Uterus (tissue), 4 donors: Measurements from ENCODE around the gene LAPTM5. TPM values are rescaled to one million over a fixed set of nuclear protein-coding genes. Genes with fewer than 3 reads are reported as not detected.

Experiments used
- DNase-seq, 2 donors: peaks; one replicate each; pipeline ENCODE4 v3.0.0-alpha.2; 2019 to 2020
- H3K27ac ChIP-seq, 2 donors: fragments of 200-600 bp; sonication (generic); 1 replicate in 1 of 2; 2 replicates in 1 of 2; pipeline ENCODE4 v1.5.1; 2016 to 2018
- H3K27me3 ChIP-seq, 2 donors: fragments of 200-600 bp; sonication (generic); one replicate each; pipeline ENCODE4 v1.5.1; 2018 to 2019; ENCODE audit warnings: control low read depth in 1 of 2
- H3K36me3 ChIP-seq, 2 donors: fragments of 200-600 bp; sonication (generic); one replicate each; pipeline ENCODE4 v1.5.1; 2019; ENCODE audit warnings: control low read depth in 1 of 2
- H3K4me1 ChIP-seq, 2 donors: fragments of 200-600 bp; sonication (generic); one replicate each; pipeline ENCODE4 v1.5.1; 2018 to 2019; ENCODE audit warnings: control low read depth in 1 of 2
- H3K4me3 ChIP-seq, 2 donors: fragments of 200-600 bp; sonication (generic); 1 replicate in 1 of 2; 2 replicates in 1 of 2; pipeline ENCODE4 v1.5.1; 2018 to 2019; ENCODE audit warnings: mild to moderate bottlenecking in 1 of 2
- H3K9me3 ChIP-seq, 2 donors: fragments of 200-600 bp; sonication (generic); one replicate each; pipeline ENCODE4 v1.5.1; 2019; ENCODE audit warnings: control low read depth in 1 of 2
- POLR2A ChIP-seq, 2 donors: fragments of 450-650 bp; IDR thresholded peaks; one replicate each; pipeline ENCODE4 v1.6.1; 2016; ENCODE audit warnings: antibody characterized with exemption in 2 of 2, mild to moderate bottlenecking in 1 of 2, moderate library complexity in 1 of 2
- intact Hi-C: fragments of 100-400 bp; cut with DNase I; formaldehyde crosslinking; loops from one replicate; pipeline ENCODE4 v1.15.1; 2023; ENCODE audit warnings: low total_unique reads
- total RNA-seq, 4 donors: library from RNA; depleted of rRNA in 3 of 4; stranded (reverse); fragments of >200 nt in 3 of 4; gene quantifications; one replicate each; pipeline versions ENCODE4 v1.1.0 to v1.2.4, GENCODE V29; 2014 to 2023
- TF ChIP-seq, protein P1 (sequence below), 4 experiments: fragments of 200-600 bp in 2 of 4; fragments of 450-650 bp in 2 of 4; sonication (generic) in 2 of 4; IDR thresholded peaks; one replicate each; pipeline ENCODE4 v1.5.1; 2016 to 2019; ENCODE audit warnings: antibody characterized with exemption in 4 of 4, mild to moderate bottlenecking in 2 of 4, moderate library complexity in 1 of 4
- donor health status: DM: yes; HTN: yes; CAD: no.

The LAPTM5 gene
- total RNA-seq, 4 donors from 2014 or later, result 6.1 to 76.8 (median 15.8) TPM

GRCh38 chr1:30758121-30758688 lies 631 bp upstream of the LAPTM5 start:
- DNase-seq, result no peak
- H3K27ac ChIP-seq, result no peak overlapping the region
- no peaks in the 10 kb centered on the region for H3K36me3 ChIP-seq
- intact Hi-C loops, result no loop called here
- H3K9me3 ChIP-seq, result no peaks in the 10 kb centered on the region
- no peaks in the 10 kb centered on the region for H3K27me3 ChIP-seq
- H3K4me1 ChIP-seq, result no peaks in the 10 kb centered on the region
- TF ChIP-seq, protein P1, sequence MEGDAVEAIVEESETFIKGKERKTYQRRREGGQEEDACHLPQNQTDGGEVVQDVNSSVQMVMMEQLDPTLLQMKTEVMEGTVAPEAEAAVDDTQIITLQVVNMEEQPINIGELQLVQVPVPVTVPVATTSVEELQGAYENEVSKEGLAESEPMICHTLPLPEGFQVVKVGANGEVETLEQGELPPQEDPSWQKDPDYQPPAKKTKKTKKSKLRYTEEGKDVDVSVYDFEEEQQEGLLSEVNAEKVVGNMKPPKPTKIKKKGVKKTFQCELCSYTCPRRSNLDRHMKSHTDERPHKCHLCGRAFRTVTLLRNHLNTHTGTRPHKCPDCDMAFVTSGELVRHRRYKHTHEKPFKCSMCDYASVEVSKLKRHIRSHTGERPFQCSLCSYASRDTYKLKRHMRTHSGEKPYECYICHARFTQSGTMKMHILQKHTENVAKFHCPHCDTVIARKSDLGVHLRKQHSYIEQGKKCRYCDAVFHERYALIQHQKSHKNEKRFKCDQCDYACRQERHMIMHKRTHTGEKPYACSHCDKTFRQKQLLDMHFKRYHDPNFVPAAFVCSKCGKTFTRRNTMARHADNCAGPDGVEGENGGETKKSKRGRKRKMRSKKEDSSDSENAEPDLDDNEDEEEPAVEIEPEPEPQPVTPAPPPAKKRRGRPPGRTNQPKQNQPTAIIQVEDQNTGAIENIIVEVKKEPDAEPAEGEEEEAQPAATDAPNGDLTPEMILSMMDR (IDR thresholded peaks at IDR 0.05), result no peak
- TF ChIP-seq POLR2A (IDR thresholded peaks at IDR 0.05), result no peak
- H3K4me3 ChIP-seq, result no peak overlapping the region

- no peak for TF ChIP-seq POLR2A (IDR thresholded peaks at IDR 0.05)
- TF ChIP-seq, protein P1 (IDR thresholded peaks at IDR 0.05), result no peak
- Histone ChIP-seq H3K9me3 (no peaks in the 10 kb centered on the region), H3K4me3 (no peak overlapping the region), H3K27me3 (no peaks in the 10 kb centered on the region), H3K4me1 (no peaks in the 10 kb centered on the region), H3K27ac (peak overlapping the region; percentile 17 to 48), H3K36me3 (no peaks in the 10 kb centered on the region)
- intact Hi-C loops, result no loop called here
- no peak for DNase-seq
Measured at GRCh38 chr1:30756545-30757351, 826 bp downstream of the LAPTM5 start.

DNA sequence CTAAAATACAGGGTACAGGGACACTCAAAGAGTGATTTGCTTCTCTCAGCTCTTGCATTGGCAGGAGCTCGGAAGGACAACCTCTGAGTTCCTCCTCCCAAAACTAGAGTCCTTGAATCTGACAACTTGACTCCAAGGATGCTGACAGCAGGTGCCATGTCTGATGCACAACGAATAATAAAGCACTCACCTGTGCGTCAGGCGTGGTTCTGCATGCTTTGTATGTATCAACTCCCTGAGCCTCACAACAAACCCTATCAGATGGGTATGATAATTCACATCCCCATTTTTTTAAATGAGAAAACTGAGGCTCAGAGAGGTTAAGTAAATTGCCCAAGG lies 1.4 kb downstream of the LAPTM5 start:
- no peaks in the 10 kb centered on the region for H3K4me1 ChIP-seq
- TF ChIP-seq, protein P1 (IDR thresholded peaks at IDR 0.05), result no peak
- no peaks in the 10 kb centered on the region for H3K27me3 ChIP-seq
- H3K36me3 ChIP-seq, result no peaks in the 10 kb centered on the region
- H3K4me3 ChIP-seq, result no peak overlapping the region
- DNase-seq, result no peak
- H3K27ac ChIP-seq, result no peak overlapping the region
- intact Hi-C loops, result no loop called here
- H3K9me3 ChIP-seq, result no peaks in the 10 kb centered on the region

GRCh38 chr1:30755746-30756145 lies 1.8 kb downstream of the LAPTM5 start:
- Histone ChIP-seq H3K27ac (no peak overlapping the region), H3K36me3 (no peaks in the 10 kb centered on the region), H3K4me3 (no peak overlapping the region), H3K9me3 (no peaks in the 10 kb centered on the region), H3K27me3 (no peaks in the 10 kb centered on the region), H3K4me1 (no peaks in the 10 kb centered on the region)
- intact Hi-C loops, result no loop called here
- TF ChIP-seq POLR2A (IDR thresholded peaks at IDR 0.05), result no peak
- DNase-seq, result no peak

DNA sequence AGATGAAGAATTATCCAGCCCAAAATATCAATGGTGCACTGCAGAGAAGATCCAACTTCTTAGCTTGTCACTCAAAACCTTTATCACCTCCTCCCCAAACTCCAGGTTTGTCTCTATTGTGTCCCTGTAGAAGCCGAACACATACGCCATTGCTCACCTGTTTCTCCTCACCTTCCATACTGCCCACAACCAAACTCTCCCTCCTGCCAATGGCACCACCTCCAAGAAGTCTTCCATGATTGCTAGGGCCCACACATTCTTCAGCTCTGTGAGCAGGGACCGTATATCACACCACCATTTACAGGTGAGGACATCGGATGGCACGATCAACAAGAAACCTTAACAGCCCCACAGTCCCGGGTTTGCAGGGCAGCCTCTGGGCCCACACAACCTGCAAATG lies 2.2 kb downstream of the LAPTM5 start:
- Histone ChIP-seq H3K27me3 (no peaks in the 10 kb centered on the region), H3K4me3 (no peak overlapping the region), H3K9me3 (no peaks in the 10 kb centered on the region), H3K4me1 (no peaks in the 10 kb centered on the region), H3K36me3 (no peaks in the 10 kb centered on the region), H3K27ac (no peak overlapping the region)
- DNase-seq, result no peak
- TF ChIP-seq, protein P1 (IDR thresholded peaks at IDR 0.05), result no peak
- TF ChIP-seq POLR2A (IDR thresholded peaks at IDR 0.05), result no peak
- intact Hi-C loops, result no loop called here
